ENCODE measurements around the gene FRK. TPM values are rescaled to one million over a fixed set of nuclear protein-coding genes. Genes with fewer than 3 reads are reported as not detected.

The FRK gene
- total RNA-seq, 4 donors from 2014 or later, result 1.2 to 3.5 (median 2.4) TPM

GRCh38 chr6:115882174-115882573 is 178.5 kb downstream of the FRK start:
- intact Hi-C loops (cut with DNase I), result no loop called here
- no peak overlapping the region for H3K4me3 ChIP-seq (replicated peaks in 1 of 3)
- WGBS, 2 donors, result 54 to 74% methylated on average over 5 of the region's 5 CpGs
- no peaks in the 10 kb centered on the region for H3K27me3 ChIP-seq
- no peaks in the 10 kb centered on the region for H3K36me3 ChIP-seq
- DNase-seq, result no peak
- no peak for TF ChIP-seq CTCF (IDR thresholded peaks at IDR 0.05)
- TF ChIP-seq POLR2A (IDR thresholded peaks at IDR 0.05), result no peak
- no peaks in the 10 kb centered on the region for H3K4me1 ChIP-seq
- H3K9me3 ChIP-seq, result no peaks in the 10 kb centered on the region
- no peak overlapping the region for H3K27ac ChIP-seq

Other genes with a start within 250 kb of the FRK start
- gene NT5DC1, start 40.0 kb upstream of the FRK start, total RNA-seq, result 10 to 100 TPM; 17.5 to 35.7 (median 22.1) TPM
- gene COL10A1, start 65.2 kb upstream of the FRK start, total RNA-seq, result under 1 TPM in 1 of 4 donors, not detected in 3; 0.78 TPM
- gene TSPYL4, start 193.2 kb upstream of the FRK start, total RNA-seq, result 10 to 100 TPM; 21.4 to 26.7 (median 24.5) TPM
- gene TSPYL1, start 219.0 kb upstream of the FRK start, total RNA-seq, result 100 to 1,000 TPM in 3 of 4 donors, 10 to 100 TPM in 1; 87.6 to 169 (median 123) TPM